Right lobe of liver (tissue), 6 donors: Measurements from ENCODE around the gene PDE9A. TPM values are rescaled to one million over a fixed set of nuclear protein-coding genes. Genes with fewer than 3 reads are reported as not detected.
"Not testable (repeated sequence)": the region's sequence is repeated elsewhere in the genome, so short reads cannot be mapped to it uniquely, and the experiment has no call there.

Experiments used
- ATAC-seq, 4 donors: fragments of 200-7000 bp; cut with Tn5 transposase; one replicate each; pipeline ENCODE4 v1.9.1; 2020; ENCODE audit warnings: mild to moderate bottlenecking in 4 of 4, moderate library complexity in 4 of 4
- DNase-seq, 3 donors: peaks; one replicate each; pipeline ENCODE4 v3.0.0-alpha.2; 2020
- H3K27ac ChIP-seq, 3 donors: fragments of 200-600 bp; one replicate each; pipeline ENCODE4 v1.8.0; 2022
- H3K27me3 ChIP-seq, 2 donors: fragments of 200-600 bp; one replicate each; pipeline ENCODE4 v1.8.0; 2022
- H3K36me3 ChIP-seq, 4 donors: fragments of 200-600 bp; sonication (generic) in 1 of 4; one replicate each; pipeline versions ENCODE4 v1.5.1 to v1.8.0; 2017 to 2022; ENCODE audit warnings: control low read depth in 1 of 4
- H3K4me1 ChIP-seq, 4 donors: fragments of 200-600 bp; sonication (generic) in 1 of 4; one replicate each; pipeline versions ENCODE4 v1.5.1 to v1.8.0; 2017 to 2022; ENCODE audit warnings: control low read depth in 1 of 4
- H3K4me3 ChIP-seq, 3 donors: fragments of 200-600 bp; one replicate each; pipeline ENCODE4 v1.8.0; 2022
- H3K9me3 ChIP-seq, 4 donors: fragments of 200-600 bp; sonication (generic) in 1 of 4; one replicate each; pipeline versions ENCODE4 v1.5.1 to v1.8.0; 2017 to 2022; ENCODE audit warnings: control low read depth in 1 of 4
- CTCF ChIP-seq, 4 donors: fragments of 200-600 bp in 3 of 4; fragments of 450-650 bp in 1 of 4; IDR thresholded peaks; one replicate each; pipeline versions ENCODE4 v1.5.1 to v1.8.0; 2016 to 2022; ENCODE audit warnings: antibody characterized with exemption in 4 of 4, mild to moderate bottlenecking in 2 of 4
- POLR2A ChIP-seq: fragments of 450-650 bp; IDR thresholded peaks from one replicate; pipeline ENCODE4 v1.6.1; 2017; ENCODE audit warnings: antibody characterized with exemption, mild to moderate bottlenecking
- WGBS: methylation state at CpG from one replicate; pipeline ENCODE4 v1.1.6; 2018; ENCODE audit warnings: low coverage, low lambda C conversion rate; ENCODE audit not compliant: insufficient coverage; ENCODE audit errors: missing lambda C conversion rate; 5-methylcytosine and 5-hydroxymethylcytosine counted together
- intact Hi-C, 2 donors: fragments of 100-400 bp; cut with DNase I; formaldehyde crosslinking; loops; one replicate each; pipeline versions ENCODE4 v1.11.2 to v1.14.1; 2022
- total RNA-seq, 6 experiments: library from RNA; depleted of rRNA in 2 of 6; stranded (reverse); fragments of >200 nt in 2 of 6; fragmentation: NEBNext Ultra II Directional in 3 of 6; extraction: Animal tissue kit (Norgen Biotek cat#: 25700) in 3 of 6; gene quantifications; one replicate each; pipeline versions ENCODE4 v1.1.0 to v1.2.4, GENCODE V29; 2016 to 2023
- donor health status: DM: no; HTN: yes; CAD: no.
- donor health status: DM: no; HTN: no; CAD: no.
- donor health status: DM: no; HTN: no; CAD: no.
- donor health status: DM: no; HTN: yes; CAD: no.
- donor health status: DM: no; HTN: yes; CAD: no.

Gene PDE9A
- total RNA-seq, 6 experiments from 2014 or later = 1.1 to 5.9 (median 3.3) TPM

GRCh38 chr21:42806509-42807140 is 153.2 kb downstream of the PDE9A start:
- intact Hi-C loops = loop anchor here in 1 of 2 donors (10.0 kb wide), 1 partner anchor 152 kb away; the partner anchor contains the start of gene PDE9A
- Histone ChIP-seq H3K4me1 (no peaks in the 10 kb centered on the region), H3K27me3 (no peaks in the 10 kb centered on the region), H3K27ac (no peak overlapping the region), H3K4me3 (no peak overlapping the region), H3K9me3 (no peaks in the 10 kb centered on the region), H3K36me3 (no peaks in the 10 kb centered on the region)
- 61% methylated on average over 12 of the region's 14 CpGs for WGBS
- TF ChIP-seq POLR2A = no peak
- no peak for TF ChIP-seq CTCF (IDR thresholded peaks at IDR 0.05)
- no peak for ATAC-seq
- no peak for DNase-seq

GRCh38 chr21:42807293-42807895 is 154.0 kb downstream of the PDE9A start:
- not testable (repeated sequence) for H3K27me3 ChIP-seq, H3K27ac ChIP-seq, H3K4me3 ChIP-seq, H3K4me1 ChIP-seq, DNase-seq, H3K9me3 ChIP-seq, ATAC-seq, H3K36me3 ChIP-seq
- intact Hi-C loops = loop anchor here in 1 of 2 donors (10.0 kb wide), 1 partner anchor 153 kb away; the partner anchor contains the start of gene PDE9A
- 65% methylated on average over 15 of the region's 16 CpGs for WGBS

GRCh38 chr21:42807938-42808613 is 154.7 kb downstream of the PDE9A start:
- no peaks in the 10 kb centered on the region for H3K27me3 ChIP-seq
- H3K36me3 ChIP-seq = no peaks in the 10 kb centered on the region
- WGBS = 82% methylated on average over 7 of the region's 13 CpGs
- H3K9me3 ChIP-seq = no peaks in the 10 kb centered on the region
- H3K27ac ChIP-seq = no peak overlapping the region
- DNase-seq (no peak), ATAC-seq (no peak)
- no peak overlapping the region for H3K4me3 ChIP-seq
- TF ChIP-seq POLR2A = no peak
- no peak for TF ChIP-seq CTCF (IDR thresholded peaks at IDR 0.05)
- intact Hi-C loops = loop anchor here in 1 of 2 donors (10.0 kb wide), 1 partner anchor 153 kb away; the partner anchor contains the start of gene PDE9A
- H3K4me1 ChIP-seq = no peaks in the 10 kb centered on the region

GRCh38 chr21:42809171-42809570 is 155.8 kb downstream of the PDE9A start:
- no peaks in the 10 kb centered on the region for H3K27me3 ChIP-seq
- 77% methylated on average over 6 of the region's 7 CpGs for WGBS
- no peaks in the 10 kb centered on the region for H3K9me3 ChIP-seq
- H3K4me1 ChIP-seq = no peaks in the 10 kb centered on the region
- intact Hi-C loops = loop anchor here in 1 of 2 donors (10.0 kb wide), 1 partner anchor 154 kb away; the partner anchor contains the start of gene PDE9A
- no peak overlapping the region for H3K4me3 ChIP-seq
- no peak for ATAC-seq
- H3K27ac ChIP-seq = no peak overlapping the region
- DNase-seq = no peak
- TF ChIP-seq CTCF (IDR thresholded peaks at IDR 0.05) = no peak
- TF ChIP-seq POLR2A = no peak
- no peaks in the 10 kb centered on the region for H3K36me3 ChIP-seq
